H9 (cell line): ENCODE measurements around the gene BTG4. TPM values are rescaled to one million over a fixed set of nuclear protein-coding genes. Genes with fewer than 3 reads are reported as not detected.
A peak's percentile ranks its signal among the peaks of the same experiment; 100 is the strongest.

Source experiments
- DNase-seq: peaks from one replicate; pipeline ENCODE4 v3.0.0-alpha.2; 2017
- H2AFZ ChIP-seq: one replicate; pipeline ENCODE4 v1.6.1; 2013; ENCODE audit warnings: mild to moderate bottlenecking, low read length, control low read depth, moderate library complexity
- H2AK5ac ChIP-seq: 2 replicates; pipeline ENCODE4 v1.6.1; 2013; ENCODE audit warnings: low read length, control low read depth, mixed read lengths; ENCODE audit not compliant: insufficient read length
- H2BK120ac ChIP-seq: one replicate; pipeline ENCODE4 v1.6.1; 2013; ENCODE audit warnings: low read depth, mild to moderate bottlenecking, low read length, control low read depth, inconsistent platforms; ENCODE audit not compliant: poor library complexity, severe bottlenecking
- H2BK12ac ChIP-seq: 2 replicates; pipeline ENCODE4 v1.6.1; 2013; ENCODE audit warnings: low read length, control low read depth, mixed read lengths, low read depth; ENCODE audit not compliant: insufficient read length
- H2BK15ac ChIP-seq: 2 replicates; pipeline ENCODE4 v1.6.1; 2013; ENCODE audit warnings: low read depth, low read length, control low read depth
- H2BK20ac ChIP-seq: one replicate; pipeline ENCODE4 v1.6.1; 2013; ENCODE audit warnings: low read depth, mild to moderate bottlenecking, low read length, control low read depth, inconsistent platforms; ENCODE audit not compliant: poor library complexity, severe bottlenecking
- H2BK5ac ChIP-seq: 2 replicates; pipeline ENCODE4 v1.6.1; 2013; ENCODE audit warnings: low read length, control low read depth, mixed read lengths; ENCODE audit not compliant: insufficient read length
- H3K14ac ChIP-seq: 2 replicates; pipeline ENCODE4 v1.6.1; 2013; ENCODE audit warnings: low read length, control low read depth; ENCODE audit not compliant: insufficient read depth
- H3K18ac ChIP-seq: 2 replicates; pipeline ENCODE4 v1.6.1; 2013; ENCODE audit warnings: low read depth, mild to moderate bottlenecking, mixed read lengths, low read length, control low read depth; ENCODE audit not compliant: insufficient read length
- H3K23ac ChIP-seq: 2 replicates; pipeline ENCODE4 v1.6.1; 2013; ENCODE audit warnings: low read length, control low read depth, mixed read lengths, low read depth; ENCODE audit not compliant: insufficient read length
- H3K23me2 ChIP-seq: 2 replicates; pipeline ENCODE4 v1.6.1; 2013; ENCODE audit warnings: low read depth, mild to moderate bottlenecking, mixed read lengths, low read length, control low read depth; ENCODE audit not compliant: insufficient read length, poor library complexity, severe bottlenecking
- H3K27ac ChIP-seq: 2 replicates; pipeline ENCODE4 v1.5.1; 2013; ENCODE audit warnings: low read length, control low read depth, mixed read lengths, low read depth; ENCODE audit not compliant: insufficient read length
- H3K27me3 ChIP-seq: 2 replicates; pipeline ENCODE4 v1.6.1; 2013; ENCODE audit warnings: low read length, control low read depth, inconsistent platforms; ENCODE audit not compliant: insufficient read depth
- H3K4ac ChIP-seq: 2 replicates; pipeline ENCODE4 v1.6.1; 2013; ENCODE audit warnings: low read depth, mild to moderate bottlenecking, control low read depth, inconsistent platforms, low read length, moderate library complexity
- H3K4me1 ChIP-seq: 2 replicates; pipeline ENCODE4 v1.6.1; 2013; ENCODE audit warnings: low read length, control low read depth, inconsistent platforms; ENCODE audit not compliant: insufficient read depth
- H3K4me2 ChIP-seq: 2 replicates; pipeline ENCODE4 v1.6.1; 2013; ENCODE audit warnings: low read length, control low read depth, mixed read lengths; ENCODE audit not compliant: insufficient read length, insufficient read depth
- H3K56ac ChIP-seq: 2 replicates; pipeline ENCODE4 v1.6.1; 2013; ENCODE audit warnings: low read depth, mild to moderate bottlenecking, mixed read lengths, low read length, control low read depth; ENCODE audit not compliant: insufficient read length
- H3K79me1 ChIP-seq: 2 replicates; pipeline ENCODE4 v1.6.1; 2013; ENCODE audit warnings: low read depth, mild to moderate bottlenecking, moderate library complexity, low read length, control low read depth, inconsistent platforms; ENCODE audit not compliant: insufficient read depth, poor library complexity, severe bottlenecking
- H3K79me2 ChIP-seq: 2 replicates; pipeline ENCODE4 v1.6.1; 2013; ENCODE audit warnings: low read length, control low read depth, inconsistent platforms; ENCODE audit not compliant: insufficient read depth
- H3K9ac ChIP-seq: 2 replicates; pipeline ENCODE4 v1.6.1; 2013; ENCODE audit warnings: low read length, control low read depth, mixed read lengths; ENCODE audit not compliant: insufficient read length; ENCODE audit errors: extremely low read depth
- H3K9me3 ChIP-seq: one replicate; pipeline ENCODE4 v1.6.1; 2013; ENCODE audit warnings: low read depth, low read length, inconsistent platforms; ENCODE audit not compliant: control insufficient read depth
- H3T11ph ChIP-seq: one replicate; pipeline ENCODE4 v1.6.1; 2013; ENCODE audit warnings: mild to moderate bottlenecking, low read length, control low read depth, inconsistent platforms
- H4K20me1 ChIP-seq: one replicate; pipeline ENCODE4 v1.6.1; 2013; ENCODE audit not compliant: control insufficient read depth, insufficient read length, insufficient read depth
- H4K5ac ChIP-seq: 2 replicates; pipeline ENCODE4 v1.6.1; 2013; ENCODE audit warnings: low read depth, mild to moderate bottlenecking, mixed read lengths, low read length, control low read depth; ENCODE audit not compliant: insufficient read length
- H4K8ac ChIP-seq: replicated peaks from 2 replicates; pipeline ENCODE4 v1.6.1; 2013; ENCODE audit warnings: low read length, control low read depth, mixed read lengths, low read depth; ENCODE audit not compliant: insufficient read length
- H4K91ac ChIP-seq: 2 replicates; pipeline ENCODE4 v1.6.1; 2013; ENCODE audit warnings: low read depth, mild to moderate bottlenecking, moderate library complexity, mixed read lengths, low read length, control low read depth; ENCODE audit not compliant: insufficient read length
- H3K27ac Mint-ChIP-seq, 3 experiments: 2 replicates in 2 of 3; 3 replicates in 1 of 3; pipeline ENCODE4 v1.8.0; 2020 to 2021; ENCODE audit warnings: mixed read lengths in 3 of 3, mild to moderate bottlenecking in 1 of 3, moderate library complexity in 1 of 3
- H3K27me3 Mint-ChIP-seq: 2 replicates; pipeline ENCODE4 v1.8.0; 2021; ENCODE audit warnings: low read depth, mild to moderate bottlenecking, moderate library complexity, mixed read lengths
- H3K36me3 Mint-ChIP-seq, 3 experiments: 2 replicates in 2 of 3; 3 replicates in 1 of 3; pipeline ENCODE4 v1.8.0; 2020 to 2021; ENCODE audit warnings: low read depth in 3 of 3, mixed read lengths in 3 of 3; ENCODE audit not compliant: insufficient read depth in 1 of 3
- H3K4me1 Mint-ChIP-seq, 2 experiments: 2 replicates each; pipeline ENCODE4 v1.8.0; 2020; ENCODE audit warnings: mixed read lengths in 2 of 2
- H3K4me3 Mint-ChIP-seq, 2 experiments: 2 replicates in 1 of 2; 3 replicates in 1 of 2; pipeline ENCODE4 v1.8.0; 2020 to 2021; ENCODE audit warnings: mild to moderate bottlenecking in 2 of 2, mixed read lengths in 2 of 2, moderate library complexity in 1 of 2
- H3K9me3 Mint-ChIP-seq, 2 experiments: 2 replicates in 1 of 2; 3 replicates in 1 of 2; pipeline ENCODE4 v1.8.0; 2020; ENCODE audit warnings: mild to moderate bottlenecking in 2 of 2, mixed read lengths in 2 of 2, moderate library complexity in 1 of 2
- CTCF ChIP-seq: fragments of 200-600 bp; sonication (generic); conservative IDR thresholded peaks from 3 replicates; pipeline ENCODE4 v1.8.0; 2021; ENCODE audit warnings: antibody characterized with exemption, mild to moderate bottlenecking
- WGBS: extraction: QIAGEN DNeasy Blood & Tissue Kit; methylation state at CpG from one replicate; pipeline ENCODE4 v1.1.7; 2013; ENCODE audit warnings: missing lambda C conversion rate, low lambda C conversion rate, mixed read lengths; ENCODE audit not compliant: insufficient read length; ENCODE audit errors: extremely low coverage; 5-methylcytosine and 5-hydroxymethylcytosine counted together
- microRNA-seq: library from miRNA; unstranded; fragments of <30 nt; microRNA quantifications from one replicate; pipeline ENCODE4, GENCODE V29; 2020; ENCODE audit warnings: borderline microRNAs expressed
- total RNA-seq: library from RNA; stranded (reverse); gene quantifications from 2 replicates; pipeline ENCODE4 v1.2.1, GENCODE V29; 2021

Gene BTG4
- total RNA-seq, 1 experiment from 2014 or later = not detected

GRCh38 chr11:111445586-111445985 lies 66.6 kb downstream of the BTG4 start:
- Histone ChIP-seq H2BK15ac (no peak overlapping the region), H2BK12ac (no peak overlapping the region), H3K27me3 (no peaks in the 10 kb centered on the region), H3K4me2 (no peak overlapping the region), H3K4me1 (no peaks in the 10 kb centered on the region; the same call in 1 of the 2 replicates), H3T11ph (no peak overlapping the region), H3K23me2 (no peaks in the 10 kb centered on the region), H2BK120ac (no peak overlapping the region), H2AK5ac (no peak overlapping the region), H4K91ac (no peak overlapping the region), H3K4ac (no peak overlapping the region), H3K27ac (no peak overlapping the region), H4K8ac (no peak overlapping the region), H3K23ac (no peak overlapping the region), H4K20me1 (no peaks in the 10 kb centered on the region), H3K9me3 (no peaks in the 10 kb centered on the region), H3K18ac (no peak overlapping the region), H3K56ac (no peak overlapping the region), H3K79me2 (no peaks in the 10 kb centered on the region), H4K5ac (no peak overlapping the region), H3K14ac (no peak overlapping the region), H2BK20ac (no peak overlapping the region), H2BK5ac (no peak overlapping the region), H3K9ac (no peak overlapping the region), H2AFZ (no peak overlapping the region), H3K79me1 (no peaks in the 10 kb centered on the region)
- peaks cover 7 to 11% of the 10 kb centered on the region in 2 experiments for H3K4me1 Mint-ChIP-seq
- DNase-seq = no peak
- H3K27me3 Mint-ChIP-seq = no peaks in the 10 kb centered on the region; the same call in 1 of the 2 replicates
- no peak for TF ChIP-seq CTCF
- WGBS = no CpG with 5 or more reads among the region's 2 CpGs
- no peak overlapping the region for H3K4me3 Mint-ChIP-seq
- no peak overlapping the region for H3K27ac Mint-ChIP-seq
- H3K9me3 Mint-ChIP-seq = no peaks in the 10 kb centered on the region
- H3K36me3 Mint-ChIP-seq = no peaks in the 10 kb centered on the region

Small RNAs within 50 kb of the gene (microRNA-seq; reads per million reads assigned to microRNA genes)
- gene MIR34B (0.93 reads per million), gene MIR34C (21.9 reads per million, percentile 54 among the genes with 10 or more reads in this experiment)

Other genes with a start within 250 kb of the BTG4 start
- 0.52 and 0.64 TPM in 2 replicates for gene POU2AF3, start 213.8 kb downstream of the BTG4 start, total RNA-seq
- not detected in 2 replicates for gene POU2AF1, start 133.1 kb downstream of the BTG4 start, total RNA-seq
- gene HOATZ, start 2.4 kb upstream of the BTG4 start, total RNA-seq = not detected in 2 replicates
- gene LAYN, start 28.3 kb upstream of the BTG4 start, total RNA-seq = 2.5 and 3.1 TPM in 2 replicates
- 7.5 and 10.3 TPM in 2 replicates for gene SIK2, start 90.1 kb upstream of the BTG4 start, total RNA-seq